OCI-LY1 (cell line): Measurements from ENCODE around the gene ZBTB7C.

Source experiments
- CTCF ChIP-seq: fragments of 200-600 bp; sonication (generic), shearing (Covaris generic); IDR thresholded peaks from 2 replicates; pipeline ENCODE4 v1.5.1; 2017; ENCODE audit warnings: mild to moderate bottlenecking, antibody characterized with exemption, low read length, moderate library complexity, mixed read lengths
- EZH2 ChIP-seq: fragments of 200-600 bp; sonication (generic), shearing (Covaris generic); IDR thresholded peaks from 2 replicates; pipeline ENCODE4 v1.8.0; 2017; ENCODE audit warnings: borderline replicate concordance, mixed run types, mild to moderate bottlenecking, antibody characterized with exemption, low read length, moderate library complexity, mixed read lengths

GRCh38 chr18:48208432-48209140, 200.6 kb downstream of the ZBTB7C start:
- no peak for TF ChIP-seq CTCF
- no peak for TF ChIP-seq EZH2
